OCI-LY1 (cell line): ENCODE measurements around the gene MED27.

Source experiments
- H2AFZ ChIP-seq: fragments of 200-600 bp; sonication (generic), shearing (Covaris generic); 2 replicates; pipeline ENCODE4 v1.6.0; 2014; ENCODE audit warnings: antibody characterized with exemption, mild to moderate bottlenecking, low read length
- H3F3A ChIP-seq: fragments of 200-600 bp; sonication (generic), shearing (Covaris generic); 2 replicates; pipeline ENCODE4 v1.6.0; 2014; ENCODE audit warnings: mild to moderate bottlenecking, antibody characterized with exemption, low read length, moderate library complexity; ENCODE audit not compliant: insufficient read depth
- H3K27ac ChIP-seq: fragments of 200-600 bp; sonication (generic); 2 replicates; pipeline ENCODE4 v1.5.1; 2014; ENCODE audit warnings: low read length, mixed run types, mild to moderate bottlenecking, low read depth; ENCODE audit not compliant: poor library complexity, severe bottlenecking
- H3K27me3 ChIP-seq: fragments of 200-600 bp; sonication (generic); 2 replicates; pipeline ENCODE4 v1.6.0; 2014; ENCODE audit warnings: antibody characterized with exemption, mild to moderate bottlenecking, low read length, moderate library complexity; ENCODE audit not compliant: insufficient read depth
- H3K36me3 ChIP-seq: fragments of 200-600 bp; sonication (generic); 2 replicates; pipeline ENCODE4 v1.6.1; 2014; ENCODE audit warnings: mild to moderate bottlenecking, antibody characterized with exemption, low read length, moderate library complexity, mixed read lengths; ENCODE audit not compliant: insufficient read depth
- H3K4me1 ChIP-seq: fragments of 200-600 bp; sonication (generic); 2 replicates; pipeline ENCODE4 v1.5.1; 2014; ENCODE audit warnings: mild to moderate bottlenecking, low read length, moderate library complexity; ENCODE audit not compliant: insufficient read depth, severe bottlenecking
- H3K4me2 ChIP-seq: fragments of 200-600 bp; sonication (generic), shearing (Covaris generic); 2 replicates; pipeline ENCODE4 v1.6.1; 2014; ENCODE audit warnings: low read length
- H3K4me3 ChIP-seq: fragments of 200-600 bp; sonication (generic); 2 replicates; pipeline ENCODE4 v1.5.1; 2014; ENCODE audit warnings: low read length, low read depth, mild to moderate bottlenecking, mixed read lengths; ENCODE audit not compliant: poor library complexity, severe bottlenecking
- H3K79me2 ChIP-seq: fragments of 200-600 bp; shearing (Covaris generic); 2 replicates; pipeline ENCODE4 v1.6.1; 2016; ENCODE audit warnings: mixed run types, low read length, mixed read lengths; ENCODE audit not compliant: insufficient read depth
- H3K9ac ChIP-seq: fragments of 200-600 bp; sonication (generic), shearing (Covaris generic); 2 replicates; pipeline ENCODE4 v1.6.1; 2014; ENCODE audit warnings: mild to moderate bottlenecking, low read length, mixed read lengths
- H3K9me2 ChIP-seq: fragments of 200-600 bp; sonication (generic), shearing (Covaris generic); 2 replicates; pipeline ENCODE4 v1.6.1; 2014; ENCODE audit warnings: low read depth, mild to moderate bottlenecking, low read length, mixed read lengths
- H3K9me3 ChIP-seq: fragments of 200-600 bp; shearing (Covaris generic); 2 replicates; pipeline ENCODE4 v1.6.1; 2014; ENCODE audit warnings: low read length, mixed read lengths
- H4K20me1 ChIP-seq: fragments of 200-600 bp; sonication (generic), shearing (Covaris generic); 2 replicates; pipeline ENCODE4 v1.6.0; 2016; ENCODE audit warnings: mild to moderate bottlenecking, low read length; ENCODE audit not compliant: insufficient read depth
- CTCF ChIP-seq: fragments of 200-600 bp; sonication (generic), shearing (Covaris generic); IDR thresholded peaks from 2 replicates; pipeline ENCODE4 v1.5.1; 2017; ENCODE audit warnings: mild to moderate bottlenecking, antibody characterized with exemption, low read length, moderate library complexity, mixed read lengths
- EZH2 ChIP-seq: fragments of 200-600 bp; sonication (generic), shearing (Covaris generic); IDR thresholded peaks from 2 replicates; pipeline ENCODE4 v1.8.0; 2017; ENCODE audit warnings: borderline replicate concordance, mixed run types, mild to moderate bottlenecking, antibody characterized with exemption, low read length, moderate library complexity, mixed read lengths

The MED27 gene

GRCh38 chr9:132024589-132024988 is 55.1 kb downstream of the MED27 start:
- Histone ChIP-seq H3K27ac (no peak overlapping the region), H3K9me2 (no peaks in the 10 kb centered on the region), H3K4me3 (no peak overlapping the region), H3K79me2 (no peaks in the 10 kb centered on the region), H3K27me3 (no peaks in the 10 kb centered on the region), H4K20me1 (0 out of 2 replicates have a peak, but pooled peaks cover 4% of the 10 kb centered on the region), H3K9ac (no peak overlapping the region), H3K4me1 (peaks cover 7% of the 10 kb centered on the region), H3K4me2 (no peak overlapping the region), H2AFZ (no peak overlapping the region), H3F3A (no peaks in the 10 kb centered on the region), H3K36me3 (no peaks in the 10 kb centered on the region), H3K9me3 (no peaks in the 10 kb centered on the region)
- no peak for TF ChIP-seq CTCF
- TF ChIP-seq EZH2 = no peak

DNA sequence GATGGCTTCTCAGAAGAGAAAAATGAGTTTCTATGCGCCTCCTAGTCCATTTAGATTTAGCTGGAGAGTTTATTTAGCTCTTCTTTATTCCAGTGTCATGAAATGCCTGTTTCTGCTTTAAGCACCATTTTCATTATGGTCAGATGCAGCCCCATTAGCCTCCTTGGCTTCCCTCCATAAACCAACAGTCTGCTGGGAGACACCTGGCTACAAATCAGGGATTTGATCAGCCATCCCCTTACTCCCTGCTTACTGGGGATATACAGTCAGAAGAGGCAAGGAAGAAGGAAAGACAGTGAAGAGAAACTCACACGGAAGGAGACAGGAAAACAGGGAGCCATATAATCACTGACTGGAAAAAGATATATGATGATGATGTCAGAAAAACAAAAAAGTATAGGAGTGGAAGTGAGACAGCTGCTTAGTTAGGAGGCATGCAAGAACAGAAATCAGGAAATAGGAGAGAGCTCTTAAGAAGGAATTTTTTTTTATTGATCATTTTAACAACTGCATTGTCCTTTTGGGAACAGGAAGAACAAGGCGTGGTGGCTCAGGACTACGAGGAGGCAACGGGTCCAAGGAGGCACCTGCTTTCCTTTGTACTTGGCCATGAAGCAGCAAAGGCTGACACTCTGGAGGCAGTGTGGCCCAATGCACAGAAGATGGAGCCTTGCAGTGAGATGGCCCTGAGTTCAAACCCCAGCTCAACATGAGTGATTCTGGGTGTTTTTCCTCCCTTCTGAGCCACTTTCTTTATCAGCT is 56.1 kb downstream of the MED27 start:
- Histone ChIP-seq H2AFZ (no peak overlapping the region), H3F3A (no peaks in the 10 kb centered on the region), H3K4me1 (peaks cover 6% of the 10 kb centered on the region), H3K27ac (no peak overlapping the region), H3K36me3 (no peaks in the 10 kb centered on the region), H3K27me3 (no peaks in the 10 kb centered on the region), H3K9me2 (no peaks in the 10 kb centered on the region), H3K4me3 (no peak overlapping the region), H3K9ac (no peak overlapping the region), H3K9me3 (no peaks in the 10 kb centered on the region), H3K79me2 (no peaks in the 10 kb centered on the region), H4K20me1 (0 out of 2 replicates have a peak, but pooled peaks cover 2% of the 10 kb centered on the region), H3K4me2 (no peak overlapping the region)
- no peak for TF ChIP-seq CTCF
- TF ChIP-seq EZH2 = no peak

- Histone ChIP-seq H3K79me2 (no peaks in the 10 kb centered on the region), H4K20me1 (no peaks in the 10 kb centered on the region), H3K9ac (no peak overlapping the region), H3K9me3 (no peaks in the 10 kb centered on the region), H3K36me3 (no peaks in the 10 kb centered on the region), H3K9me2 (no peaks in the 10 kb centered on the region), H3K4me2 (no peak overlapping the region), H3K27ac (no peak overlapping the region), H3K27me3 (no peaks in the 10 kb centered on the region), H2AFZ (no peak overlapping the region), H3K4me3 (no peak overlapping the region), H3F3A (no peaks in the 10 kb centered on the region), H3K4me1 (no peaks in the 10 kb centered on the region)
- TF ChIP-seq CTCF (no peak), EZH2 (no peak)
These were observed 58.7 kb downstream of the MED27 start for GRCh38 chr9:132020820-132021510.
